ENCODE data around the gene TXNDC11.

DNA sequence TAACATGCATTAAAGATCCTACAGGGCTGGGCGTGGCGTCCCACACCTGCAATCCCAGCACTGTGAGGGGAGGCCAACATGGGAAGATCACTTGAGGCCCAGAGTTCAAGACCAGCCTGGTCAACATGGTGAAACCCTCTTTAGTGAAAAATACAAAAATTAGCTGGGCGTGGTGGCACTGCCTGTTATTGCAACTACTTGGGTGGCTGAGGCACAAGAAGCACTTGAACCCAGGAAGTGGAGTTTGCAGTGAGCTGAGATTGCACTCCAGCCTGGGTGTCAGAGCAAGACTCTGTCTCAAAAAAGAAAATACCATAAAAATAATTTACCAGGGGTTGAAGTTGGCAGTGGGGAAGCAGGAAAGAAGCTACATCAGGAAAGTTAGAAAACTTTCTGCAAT is 12.9 kb downstream of the TXNDC11 start:
- no peak for TF ChIP-seq CEBPB (IDR thresholded peaks at IDR 0.05; ENCODE audit: borderline replicate concordance in 1 of 2, low read depth in 2 of 2, low read length in 2 of 2)
- TF ChIP-seq HDAC6 (IDR thresholded peaks at IDR 0.05; ENCODE audit: unreplicated experiment): no peak
- TF ChIP-seq, protein P1, sequence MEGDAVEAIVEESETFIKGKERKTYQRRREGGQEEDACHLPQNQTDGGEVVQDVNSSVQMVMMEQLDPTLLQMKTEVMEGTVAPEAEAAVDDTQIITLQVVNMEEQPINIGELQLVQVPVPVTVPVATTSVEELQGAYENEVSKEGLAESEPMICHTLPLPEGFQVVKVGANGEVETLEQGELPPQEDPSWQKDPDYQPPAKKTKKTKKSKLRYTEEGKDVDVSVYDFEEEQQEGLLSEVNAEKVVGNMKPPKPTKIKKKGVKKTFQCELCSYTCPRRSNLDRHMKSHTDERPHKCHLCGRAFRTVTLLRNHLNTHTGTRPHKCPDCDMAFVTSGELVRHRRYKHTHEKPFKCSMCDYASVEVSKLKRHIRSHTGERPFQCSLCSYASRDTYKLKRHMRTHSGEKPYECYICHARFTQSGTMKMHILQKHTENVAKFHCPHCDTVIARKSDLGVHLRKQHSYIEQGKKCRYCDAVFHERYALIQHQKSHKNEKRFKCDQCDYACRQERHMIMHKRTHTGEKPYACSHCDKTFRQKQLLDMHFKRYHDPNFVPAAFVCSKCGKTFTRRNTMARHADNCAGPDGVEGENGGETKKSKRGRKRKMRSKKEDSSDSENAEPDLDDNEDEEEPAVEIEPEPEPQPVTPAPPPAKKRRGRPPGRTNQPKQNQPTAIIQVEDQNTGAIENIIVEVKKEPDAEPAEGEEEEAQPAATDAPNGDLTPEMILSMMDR (IDR thresholded peaks at IDR 0.05 in 2 of 3, conservative IDR thresholded peaks at IDR 0.05 in 1 of 3; ENCODE audit: control insufficient read depth in 2 of 3, extremely low read depth in 1 of 3, insufficient read depth in 1 of 3, low read depth in 3 of 3, low read length in 3 of 3): no peak
- no peak for TF ChIP-seq EP300 (IDR thresholded peaks at IDR 0.05; ENCODE audit: borderline replicate concordance in 1 of 2, control insufficient read depth in 1 of 2, low read depth in 2 of 2, low read length in 2 of 2)
